Neural progenitor cell (in vitro differentiated cells): ENCODE data around the gene CGB1. TPM values are rescaled to one million over a fixed set of nuclear protein-coding genes. Genes with fewer than 3 reads are reported as not detected.

Experiments
- DNase-seq: peaks from one replicate; pipeline ENCODE4 v3.0.0-alpha.2; 2016; ENCODE audit warnings: low spot score
- H2AFZ ChIP-seq: fragments of 200-600 bp; sonication (generic); replicated peaks from 2 replicates; pipeline ENCODE4 v1.6.1; 2016; ENCODE audit warnings: antibody characterized with exemption
- H3F3A ChIP-seq: fragments of 200-600 bp; sonication (generic); 2 replicates; pipeline ENCODE4 v1.6.1; 2016; ENCODE audit warnings: antibody characterized with exemption, low read depth
- H3K27ac ChIP-seq: fragments of 200-600 bp; sonication (generic); 2 replicates; pipeline ENCODE4 v1.5.1; 2016; ENCODE audit warnings: mild to moderate bottlenecking
- H3K27me3 ChIP-seq: fragments of 200-600 bp; sonication (generic); 2 replicates; pipeline ENCODE4 v1.6.1; 2016; ENCODE audit warnings: mild to moderate bottlenecking, moderate library complexity
- H3K36me3 ChIP-seq: fragments of 200-600 bp; sonication (generic); 2 replicates; pipeline ENCODE4 v1.5.1; 2016
- H3K4me1 ChIP-seq: fragments of 200-600 bp; sonication (generic); 2 replicates; pipeline ENCODE4 v1.6.1; 2016; ENCODE audit warnings: mixed run types
- H3K4me2 ChIP-seq: fragments of 200-600 bp; sonication (generic); 2 replicates; pipeline ENCODE4 v1.6.1; 2016
- H3K4me3 ChIP-seq: fragments of 200-600 bp; sonication (generic); 2 replicates; pipeline ENCODE4 v1.5.1; 2016
- H3K79me2 ChIP-seq: fragments of 200-600 bp; sonication (generic); 2 replicates; pipeline ENCODE4 v1.6.1; 2016; ENCODE audit warnings: low read depth
- H3K9ac ChIP-seq: fragments of 200-600 bp; sonication (generic); 2 replicates; pipeline ENCODE4 v1.6.1; 2016
- H3K9me3 ChIP-seq: fragments of 200-600 bp; sonication (generic); 2 replicates; pipeline ENCODE4 v1.5.1; 2016; ENCODE audit warnings: low read depth
- H4K20me1 ChIP-seq: fragments of 200-600 bp; sonication (generic); 2 replicates; pipeline ENCODE4 v1.6.1; 2016; ENCODE audit warnings: low read depth
- H3K27ac Mint-ChIP-seq: 3 replicates; pipeline ENCODE4 v1.8.0; 2021; ENCODE audit warnings: mixed read lengths
- H3K27me3 Mint-ChIP-seq: 2 replicates; pipeline ENCODE4 v1.8.0; 2022; ENCODE audit warnings: low read depth, mild to moderate bottlenecking, inconsistent platforms, moderate library complexity, mixed read lengths; ENCODE audit not compliant: insufficient read depth
- H3K36me3 Mint-ChIP-seq: 3 replicates; pipeline ENCODE4 v1.8.0; 2021; ENCODE audit warnings: mixed read lengths
- H3K4me1 Mint-ChIP-seq: 3 replicates; pipeline ENCODE4 v1.8.0; 2021; ENCODE audit warnings: mixed read lengths
- H3K4me3 Mint-ChIP-seq: 3 replicates; pipeline ENCODE4 v1.8.0; 2021; ENCODE audit warnings: mild to moderate bottlenecking, moderate library complexity, mixed read lengths
- H3K9me3 Mint-ChIP-seq: 3 replicates; pipeline ENCODE4 v1.8.0; 2020; ENCODE audit warnings: mixed read lengths
- CTCF ChIP-seq: fragments of 200-600 bp; sonication (generic); IDR thresholded peaks from 2 replicates; pipeline ENCODE4 v1.5.1; 2017; ENCODE audit warnings: antibody characterized with exemption, mild to moderate bottlenecking
- EZH2 ChIP-seq: fragments of 200-600 bp; sonication (generic); IDR thresholded peaks from 2 replicates; pipeline ENCODE4 v1.6.1; 2017; ENCODE audit warnings: antibody characterized with exemption, mild to moderate bottlenecking, moderate library complexity
- EZH2phosphoT487 ChIP-seq: fragments of 200-600 bp; sonication (generic); IDR thresholded peaks from 2 replicates; pipeline ENCODE4 v1.6.1; 2017; ENCODE audit warnings: antibody characterized with exemption
- total RNA-seq: library from RNA; depleted of rRNA; stranded (reverse); fragments of >200 nt; gene quantifications from 2 replicates; pipeline ENCODE4 v1.2.3, GENCODE V29; 2015; ENCODE audit warnings: low replicate concordance

CGB1 gene
- total RNA-seq, 1 donor from 2014 or later: not detected

GRCh38 chr19:49004133-49004532 is 32.6 kb downstream of the CGB1 start:
- DNase-seq: no peak
- no peak overlapping the region for H3K4me3 Mint-ChIP-seq
- H3K4me3 ChIP-seq: no peak overlapping the region
- H3K9me3 Mint-ChIP-seq: no peaks in the 10 kb centered on the region
- H3K79me2 ChIP-seq: peaks cover 10% of the 10 kb centered on the region
- H3K27me3 ChIP-seq: no peaks in the 10 kb centered on the region
- no peaks in the 10 kb centered on the region for H4K20me1 ChIP-seq
- TF ChIP-seq CTCF: no peak
- no peak for TF ChIP-seq EZH2phosphoT487
- no peak for TF ChIP-seq EZH2
- no peak overlapping the region for H3K27ac Mint-ChIP-seq
- H3K27me3 Mint-ChIP-seq: peaks cover 2% of the 10 kb centered on the region
- no peaks in the 10 kb centered on the region for H3K36me3 ChIP-seq
- H3K4me2 ChIP-seq: no peak overlapping the region
- no peak overlapping the region for H2AFZ ChIP-seq
- peaks cover 3% of the 10 kb centered on the region for H3K4me1 ChIP-seq
- H3K27ac ChIP-seq: no peak overlapping the region
- H3K9ac ChIP-seq: no peak overlapping the region
- H3K9me3 ChIP-seq: no peaks in the 10 kb centered on the region
- peaks cover 10% of the 10 kb centered on the region for H3F3A ChIP-seq
- peaks cover 10% of the 10 kb centered on the region for H3K4me1 Mint-ChIP-seq
- peaks cover 9% of the 10 kb centered on the region for H3K36me3 Mint-ChIP-seq

GRCh38 chr19:48999481-49000325 is 37.0 kb downstream of the CGB1 start:
- TF ChIP-seq CTCF (peak; percentile 87), EZH2phosphoT487 (no peak)
- H3K27ac ChIP-seq: no peak overlapping the region

GRCh38 chr19:48997972-48998371 is 38.7 kb downstream of the CGB1 start:
- TF ChIP-seq EZH2 (no peak), CTCF (peak; percentile 63), EZH2phosphoT487 (no peak)

More at GRCh38 chr19:48999481-49000325, 37.0 kb downstream of the CGB1 start:
- Histone ChIP-seq H3F3A (peaks cover 11% of the 10 kb centered on the region), H3K4me1 (peaks cover 6% of the 10 kb centered on the region), H3K36me3 (no peaks in the 10 kb centered on the region), H2AFZ (no peak overlapping the region), H3K79me2 (peaks cover 47% of the 10 kb centered on the region), H3K27me3 (no peaks in the 10 kb centered on the region), H3K9me3 (no peaks in the 10 kb centered on the region), H4K20me1 (peaks cover 21% of the 10 kb centered on the region), H3K4me3 (no peak overlapping the region), H3K9ac (no peak overlapping the region), H3K4me2 (no peak overlapping the region)
- Mint-ChIP-seq H3K9me3 (no peaks in the 10 kb centered on the region), H3K4me1 (peaks cover 19% of the 10 kb centered on the region), H3K27ac (peak overlapping the region; percentile 74), H3K27me3 (peaks cover 4% of the 10 kb centered on the region), H3K36me3 (peaks cover 3% of the 10 kb centered on the region), H3K4me3 (no peak overlapping the region)
- peak; percentile 88 for DNase-seq

More at GRCh38 chr19:48997972-48998371, 38.7 kb downstream of the CGB1 start:
- Mint-ChIP-seq H3K4me3 (no peak overlapping the region), H3K27me3 (peaks cover 4% of the 10 kb centered on the region), H3K36me3 (no peaks in the 10 kb centered on the region), H3K4me1 (peaks cover 25% of the 10 kb centered on the region), H3K9me3 (no peaks in the 10 kb centered on the region), H3K27ac (no peak overlapping the region)
- Histone ChIP-seq H3K4me3 (no peak overlapping the region), H3K4me1 (peaks cover 11% of the 10 kb centered on the region), H2AFZ (no peak overlapping the region), H3K27me3 (no peaks in the 10 kb centered on the region), H3K9me3 (no peaks in the 10 kb centered on the region), H3K9ac (no peak overlapping the region), H3K79me2 (peaks cover 56% of the 10 kb centered on the region), H3K4me2 (no peak overlapping the region), H4K20me1 (peaks cover 23% of the 10 kb centered on the region), H3K36me3 (no peaks in the 10 kb centered on the region), H3F3A (peaks cover 16% of the 10 kb centered on the region), H3K27ac (no peak overlapping the region)
- DNase-seq: peak; percentile 88
